HFF-Myc (cell line): Measurements from ENCODE around the gene NPL.

Experiments used
- DNase-seq: peaks from one replicate; pipeline ENCODE4 v3.0.0-alpha.2; 2011; ENCODE audit warnings: low read depth; ENCODE audit errors: extremely low read depth
- H3K4me3 ChIP-seq: replicated peaks from 2 replicates; pipeline ENCODE4 v1.5.1; 2011; ENCODE audit warnings: low read depth, mild to moderate bottlenecking, control low read depth, low read length
- TF ChIP-seq, protein P1 (sequence below): IDR thresholded peaks from 2 replicates; pipeline ENCODE4 v1.5.1; 2012; ENCODE audit warnings: mild to moderate bottlenecking, low read depth, low read length, control low read depth; ENCODE audit errors: missing control alignments

Gene NPL

GRCh38 chr1:182842265-182842664, 52.7 kb downstream of the NPL start:
- DNase-seq: no peak
- peak overlapping the region; percentile 98; the same call in 1 of the 2 replicates for H3K4me3 ChIP-seq
- TF ChIP-seq, protein P1, sequence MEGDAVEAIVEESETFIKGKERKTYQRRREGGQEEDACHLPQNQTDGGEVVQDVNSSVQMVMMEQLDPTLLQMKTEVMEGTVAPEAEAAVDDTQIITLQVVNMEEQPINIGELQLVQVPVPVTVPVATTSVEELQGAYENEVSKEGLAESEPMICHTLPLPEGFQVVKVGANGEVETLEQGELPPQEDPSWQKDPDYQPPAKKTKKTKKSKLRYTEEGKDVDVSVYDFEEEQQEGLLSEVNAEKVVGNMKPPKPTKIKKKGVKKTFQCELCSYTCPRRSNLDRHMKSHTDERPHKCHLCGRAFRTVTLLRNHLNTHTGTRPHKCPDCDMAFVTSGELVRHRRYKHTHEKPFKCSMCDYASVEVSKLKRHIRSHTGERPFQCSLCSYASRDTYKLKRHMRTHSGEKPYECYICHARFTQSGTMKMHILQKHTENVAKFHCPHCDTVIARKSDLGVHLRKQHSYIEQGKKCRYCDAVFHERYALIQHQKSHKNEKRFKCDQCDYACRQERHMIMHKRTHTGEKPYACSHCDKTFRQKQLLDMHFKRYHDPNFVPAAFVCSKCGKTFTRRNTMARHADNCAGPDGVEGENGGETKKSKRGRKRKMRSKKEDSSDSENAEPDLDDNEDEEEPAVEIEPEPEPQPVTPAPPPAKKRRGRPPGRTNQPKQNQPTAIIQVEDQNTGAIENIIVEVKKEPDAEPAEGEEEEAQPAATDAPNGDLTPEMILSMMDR: no peak

GRCh38 chr1:182845379-182845778, 55.8 kb downstream of the NPL start:
- DNase-seq: no peak
- TF ChIP-seq, protein P1: no peak

GRCh38 chr1:182845894-182846293, 56.3 kb downstream of the NPL start:
- DNase-seq: no peak
- TF ChIP-seq, protein P1: no peak
- no peak overlapping the region for H3K4me3 ChIP-seq

More at GRCh38 chr1:182845379-182845778, 55.8 kb downstream of the NPL start:
- no peak overlapping the region for H3K4me3 ChIP-seq

- no peak overlapping the region for H3K4me3 ChIP-seq
- no peak for DNase-seq
- TF ChIP-seq, protein P1: no peak
Measured at GRCh38 chr1:182847105-182847504, 57.5 kb downstream of the NPL start.

- no peak overlapping the region for H3K4me3 ChIP-seq
- DNase-seq: no peak
- TF ChIP-seq, protein P1: no peak
Measured at GRCh38 chr1:182848736-182849135, 59.2 kb downstream of the NPL start.

DNA sequence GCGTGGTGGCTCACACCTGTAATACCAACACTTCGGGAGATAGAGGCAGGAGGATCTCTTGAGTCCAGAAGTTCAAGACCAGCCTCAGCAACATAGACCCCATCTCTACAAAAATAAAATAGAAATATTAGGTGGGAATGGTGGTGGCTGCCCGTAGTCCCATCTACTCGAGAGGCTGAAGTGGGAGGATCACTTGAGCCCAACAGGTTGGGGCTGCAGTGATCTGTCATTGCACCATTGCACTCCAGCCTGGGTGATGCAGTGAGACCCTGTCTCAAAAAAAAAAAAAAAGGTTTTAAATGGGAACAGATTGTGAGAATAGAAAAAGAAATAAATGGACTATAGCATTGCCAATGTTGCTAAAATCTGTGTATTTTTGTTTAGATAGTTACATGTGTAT, 60.7 kb downstream of the NPL start:
- no peak overlapping the region for H3K4me3 ChIP-seq

More for the DNA sequence above, 60.7 kb downstream of the NPL start:
- no peak for DNase-seq
- TF ChIP-seq, protein P1: no peak
